Colon (tissue), 2 donors: ENCODE measurements around the gene ABHD12.

Source experiments
- FAIRE-seq: peaks from 2 replicates; lab custom pipeline; 2012; peaks lifted over from hg19 to GRCh38; lab: Jason Lieb, UNC
- donor health status: control.
- donor health status: control.

Gene ABHD12

GRCh38 chr20:25380945-25381614 is 9.6 kb downstream of the ABHD12 start:
- no peak for FAIRE-seq

DNA sequence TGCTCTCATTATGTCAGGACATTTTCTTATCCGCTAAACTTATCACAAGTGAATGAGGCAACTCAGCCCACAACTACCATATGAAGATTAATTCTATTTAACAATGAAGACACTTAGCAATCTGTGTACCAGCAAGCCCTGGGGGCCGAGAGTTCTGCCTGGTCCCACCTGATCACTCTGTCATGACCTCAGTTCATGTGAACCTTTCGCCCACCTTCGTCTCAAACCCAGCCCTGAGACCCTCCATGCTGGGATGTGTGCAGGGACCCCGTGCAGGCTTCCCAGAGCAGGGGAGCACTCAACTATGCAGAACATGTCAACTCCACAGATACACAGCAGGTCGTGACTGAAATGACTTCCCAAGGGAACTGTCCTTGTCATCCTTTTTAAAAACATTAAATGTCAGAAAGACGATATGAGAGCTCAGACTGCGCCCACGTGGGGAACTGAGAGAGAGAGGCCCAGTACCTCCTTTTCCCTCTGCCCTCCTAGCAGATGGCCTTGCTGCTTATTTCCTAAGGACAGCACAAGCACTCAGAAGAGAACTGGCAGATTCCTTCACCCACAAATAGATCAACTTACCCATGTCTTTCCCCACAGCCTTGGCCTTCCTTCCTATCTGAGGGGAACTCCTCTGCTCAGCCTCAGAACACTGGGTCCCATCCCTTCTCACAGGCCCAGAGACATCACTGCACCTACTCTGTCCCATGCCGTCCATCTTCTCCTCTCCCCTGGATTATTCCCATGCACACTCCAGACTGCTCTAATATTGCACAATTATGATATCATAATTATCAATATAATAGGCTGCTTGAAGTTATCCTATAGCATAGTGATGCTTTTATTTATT is 11.5 kb downstream of the ABHD12 start:
- no peak for FAIRE-seq

DNA sequence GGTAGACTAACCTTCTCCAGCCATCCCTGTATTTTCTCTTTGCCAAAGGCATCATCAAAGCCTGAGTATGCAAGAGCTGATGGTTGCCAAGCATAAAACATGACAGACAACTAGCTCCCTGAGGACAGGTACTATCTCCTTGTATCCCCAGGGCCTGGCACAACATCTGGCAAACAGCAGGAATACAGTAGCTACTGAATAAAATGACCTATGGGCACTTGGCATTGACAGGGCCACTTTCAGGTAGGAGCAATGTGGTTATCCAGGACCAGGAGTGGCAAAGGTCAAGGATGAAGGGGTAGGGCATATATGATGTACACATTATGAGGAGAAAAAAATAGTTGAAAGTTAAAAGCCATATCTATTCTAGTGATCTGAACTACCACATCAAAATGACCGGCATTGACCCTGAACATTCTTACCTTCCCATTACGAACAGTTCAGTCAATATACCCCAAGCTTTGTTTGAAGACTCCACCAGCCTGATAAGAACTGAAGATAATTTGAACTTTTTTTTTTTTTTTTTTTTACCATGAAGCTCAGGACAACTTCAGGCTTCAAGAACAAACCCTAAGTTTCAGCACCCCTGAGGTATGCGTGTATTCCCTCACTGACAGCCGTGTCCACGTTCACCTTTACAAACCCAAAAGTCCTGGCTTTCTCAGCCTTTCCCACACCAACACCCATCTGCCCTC is 12.3 kb downstream of the ABHD12 start:
- no peak for FAIRE-seq

DNA sequence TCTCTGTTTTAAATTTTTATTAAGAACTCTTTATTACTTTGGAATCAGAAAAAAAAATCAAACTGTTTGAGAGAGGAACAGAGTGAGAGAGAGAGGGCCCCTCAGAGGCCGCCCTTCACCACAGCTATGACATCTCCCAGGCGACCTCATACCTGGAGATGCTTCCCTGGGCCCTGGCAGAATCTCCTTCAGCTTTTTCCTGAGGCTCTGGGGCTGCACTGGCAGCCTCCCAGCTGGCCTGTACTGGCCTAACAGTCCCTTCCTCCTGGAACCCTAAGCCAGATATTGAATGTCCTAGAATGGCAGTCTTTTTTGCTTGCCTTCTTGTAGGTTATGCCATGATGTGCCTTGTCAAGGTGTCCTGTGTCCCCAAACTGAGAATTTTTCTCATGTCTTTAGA is 13.7 kb downstream of the ABHD12 start:
- no peak for FAIRE-seq

GRCh38 chr20:25376236-25376635 is 14.4 kb downstream of the ABHD12 start:
- no peak for FAIRE-seq

GRCh38 chr20:25374842-25375241 is 15.8 kb downstream of the ABHD12 start:
- no peak for FAIRE-seq

- no peak for FAIRE-seq
Measured at GRCh38 chr20:25372584-25373336, 17.9 kb downstream of the ABHD12 start.

- no peak for FAIRE-seq
Measured at GRCh38 chr20:25369971-25370370, 20.7 kb downstream of the ABHD12 start.

GRCh38 chr20:25369529-25369928 is 21.1 kb downstream of the ABHD12 start:
- FAIRE-seq = no peak

DNA sequence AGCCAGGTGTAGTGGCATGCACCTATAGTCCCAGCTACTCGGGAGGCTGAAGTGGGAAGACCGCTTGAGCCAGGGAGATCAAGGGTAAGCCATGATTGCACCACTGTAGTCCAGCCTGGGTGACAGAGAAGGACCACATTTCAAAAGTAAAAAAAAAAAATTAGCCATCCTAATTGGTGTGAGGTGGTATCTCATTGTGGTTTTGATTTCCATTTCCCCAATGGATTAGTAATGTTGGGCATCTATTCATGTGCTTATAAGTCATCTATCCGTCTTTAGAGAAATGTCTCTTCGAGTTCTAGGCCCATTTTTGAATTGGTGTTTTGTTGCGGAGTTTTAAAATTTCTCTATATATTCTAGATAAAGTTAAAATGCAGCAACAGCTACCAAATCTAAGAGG is 21.7 kb downstream of the ABHD12 start:
- no peak for FAIRE-seq

DNA sequence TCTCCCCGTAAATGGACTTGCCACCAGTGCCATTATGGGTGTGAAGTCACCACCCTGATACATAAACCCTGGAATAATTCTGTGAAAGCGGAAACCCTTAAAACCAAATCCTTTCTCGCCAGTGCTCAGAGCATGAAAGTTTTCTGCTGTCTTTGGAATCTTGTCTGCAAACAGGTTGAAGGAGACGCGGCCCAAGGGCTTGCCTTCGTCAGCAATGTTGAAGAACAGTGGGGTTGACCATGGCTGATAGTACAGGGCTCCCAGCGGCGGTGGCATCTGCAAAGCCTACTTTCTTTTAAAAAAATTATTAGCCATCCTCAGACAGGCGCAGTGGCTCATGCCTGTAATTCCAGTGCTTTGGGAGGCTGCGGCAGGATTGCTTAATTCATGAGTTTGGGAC is 22.1 kb downstream of the ABHD12 start:
- no peak for FAIRE-seq

DNA sequence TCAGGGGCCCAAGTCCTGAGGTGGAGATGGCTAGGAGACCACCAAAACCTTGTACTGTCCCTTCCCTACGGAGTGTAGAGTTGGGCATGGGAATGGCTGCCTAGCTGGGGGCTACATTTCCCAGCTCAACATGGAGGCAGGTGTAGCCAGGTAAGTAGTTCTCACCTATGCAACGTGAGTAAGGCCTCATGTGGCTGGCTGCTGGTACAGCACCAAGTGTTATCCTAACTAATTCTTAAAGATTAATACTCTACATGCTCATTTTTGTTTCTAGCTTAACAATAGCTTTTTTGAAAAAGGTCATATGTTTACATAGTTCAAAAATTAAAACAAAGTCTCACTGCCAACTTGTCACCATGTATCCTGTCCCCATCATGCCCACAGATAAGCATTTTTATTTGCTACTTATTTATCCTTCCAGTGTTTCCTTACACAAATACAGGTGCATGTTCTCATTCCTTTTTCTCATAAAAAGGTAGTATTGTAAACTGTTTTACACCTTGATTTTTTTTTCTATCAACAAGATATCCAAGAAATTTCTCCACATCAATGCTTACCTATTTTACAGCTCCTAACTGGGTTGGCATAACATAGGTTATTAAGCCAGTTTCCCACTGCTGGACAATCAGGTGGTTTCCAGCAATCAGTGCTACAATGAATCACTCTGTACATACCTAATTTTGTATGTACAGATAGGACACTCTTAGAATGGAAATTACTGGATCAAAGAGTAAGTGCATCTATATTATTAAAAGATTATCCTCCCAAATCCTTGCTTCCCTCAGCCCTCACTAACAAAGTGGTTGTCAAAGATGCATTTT is 25.5 kb downstream of the ABHD12 start:
- no peak for FAIRE-seq

DNA sequence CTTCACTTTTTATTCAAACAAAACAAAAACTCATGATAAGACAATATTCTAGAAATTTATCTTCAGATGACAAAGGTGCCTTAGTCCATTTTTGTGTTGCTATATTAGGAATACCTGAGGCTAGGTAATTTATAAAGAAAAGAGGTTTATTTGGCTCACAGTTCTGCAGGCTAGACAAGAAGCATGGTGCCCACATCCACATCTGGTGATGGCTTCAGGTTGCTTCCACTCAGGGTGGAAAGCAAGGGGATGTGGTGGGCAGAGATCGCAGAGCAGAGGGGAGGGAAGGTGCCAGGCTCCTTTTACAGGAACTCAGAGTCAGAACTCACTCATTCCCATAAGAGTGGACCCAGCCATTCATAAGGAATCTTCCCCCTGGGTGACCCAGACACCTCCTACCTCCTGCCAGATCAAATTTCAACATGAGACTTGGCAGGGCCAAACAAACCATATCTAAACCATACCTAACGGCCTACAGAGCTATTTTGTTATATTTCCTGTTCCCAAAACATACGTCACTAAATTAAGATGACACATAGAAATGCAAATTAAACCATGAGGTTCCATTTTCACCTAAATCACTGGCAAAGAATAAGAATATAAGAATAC is 26.4 kb downstream of the ABHD12 start:
- no peak for FAIRE-seq

DNA sequence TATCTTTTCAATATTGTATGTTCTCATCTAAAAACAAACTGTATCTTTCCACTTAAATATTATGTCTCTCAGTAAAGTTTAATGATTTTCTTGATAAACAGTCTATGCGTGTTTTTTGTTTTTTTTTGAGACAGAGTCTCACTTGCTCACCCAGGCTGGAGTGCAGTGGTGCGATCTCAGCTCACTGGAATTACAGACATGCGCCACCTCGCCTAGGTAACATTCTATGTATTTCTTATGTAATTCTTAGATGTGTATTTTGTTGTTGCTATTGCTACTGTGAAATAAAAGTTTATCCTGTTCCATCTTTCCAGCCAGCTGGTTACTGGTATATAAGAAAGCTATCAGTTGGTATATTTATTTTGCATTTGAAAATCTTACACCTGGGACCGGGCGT is 29.4 kb downstream of the ABHD12 start:
- FAIRE-seq = no peak

DNA sequence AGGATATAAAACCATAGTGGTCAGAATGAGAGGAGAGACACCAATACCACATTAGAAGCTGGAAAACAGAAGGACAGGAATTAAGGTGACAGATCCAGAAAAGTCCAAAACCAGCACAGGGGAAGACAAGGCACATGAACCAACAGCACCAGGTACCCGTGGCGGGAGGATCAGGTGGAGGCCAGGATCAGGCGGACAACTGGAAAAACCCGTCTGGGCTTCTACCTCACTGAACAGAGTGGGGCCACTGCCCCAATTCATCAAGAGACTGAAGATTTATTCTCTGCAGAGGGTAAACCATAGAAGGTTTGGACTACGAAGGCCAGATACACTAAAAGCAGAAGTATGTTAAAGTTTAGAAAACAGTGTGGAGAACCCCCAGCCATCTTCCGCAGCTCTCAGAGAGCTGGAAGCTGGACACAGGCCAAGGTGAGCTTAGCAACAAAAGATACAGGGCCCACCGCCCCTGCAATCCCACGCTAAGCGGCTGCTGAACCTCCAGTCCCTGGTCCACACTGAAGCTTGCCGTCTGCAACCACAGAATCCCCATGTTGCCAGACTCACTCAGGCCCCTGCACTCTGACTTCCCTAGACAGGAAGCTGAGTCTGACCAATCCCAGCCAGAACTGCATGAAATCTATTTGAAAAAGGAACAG is 29.9 kb downstream of the ABHD12 start:
- FAIRE-seq = no peak

GRCh38 chr20:25356271-25356933 is 34.2 kb downstream of the ABHD12 start:
- no peak for FAIRE-seq

GRCh38 chr20:25355866-25356265 is 34.8 kb downstream of the ABHD12 start:
- no peak for FAIRE-seq

DNA sequence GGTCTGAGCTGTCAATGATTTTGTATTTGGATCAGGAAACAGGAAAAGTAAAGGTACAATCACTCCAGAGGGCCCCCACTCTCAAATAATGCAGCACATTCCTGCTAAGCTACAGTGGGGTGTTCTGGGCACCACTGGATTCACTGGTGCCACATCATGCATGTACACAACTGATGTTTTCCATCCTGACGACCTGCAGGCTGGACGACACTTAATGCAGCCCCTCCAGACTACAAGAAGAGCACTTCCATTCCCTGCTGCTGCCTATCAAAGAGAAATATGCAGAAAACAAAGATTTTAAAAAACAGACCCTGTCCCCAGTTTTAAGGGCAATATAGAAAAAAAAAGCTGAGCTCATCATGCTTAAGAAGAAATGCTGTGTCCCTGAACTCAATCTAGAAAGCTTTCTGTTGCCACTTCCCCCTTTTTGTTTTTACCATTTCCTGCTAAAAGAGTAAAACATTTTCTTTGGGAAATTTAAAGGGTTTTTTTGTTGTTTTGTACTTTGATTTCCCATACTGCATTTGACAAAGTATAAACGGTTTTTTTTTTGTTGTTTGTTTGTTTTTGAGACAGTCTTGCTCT is 35.5 kb downstream of the ABHD12 start:
- no peak for FAIRE-seq
